Fibroblast of the conjunctiva (primary cell): Measurements from ENCODE around the gene DDX25.
A peak's percentile ranks its signal among the peaks of the same experiment; 100 is the strongest.
"Not testable (repeated sequence)": the region's sequence is repeated elsewhere in the genome, so short reads cannot be mapped to it uniquely, and the experiment has no call there.

ENCODE experiments used
- DNase-seq: peaks from one replicate; pipeline ENCODE4 v3.0.0-alpha.2; 2010; ENCODE audit warnings: low read depth

The DDX25 gene

DNA sequence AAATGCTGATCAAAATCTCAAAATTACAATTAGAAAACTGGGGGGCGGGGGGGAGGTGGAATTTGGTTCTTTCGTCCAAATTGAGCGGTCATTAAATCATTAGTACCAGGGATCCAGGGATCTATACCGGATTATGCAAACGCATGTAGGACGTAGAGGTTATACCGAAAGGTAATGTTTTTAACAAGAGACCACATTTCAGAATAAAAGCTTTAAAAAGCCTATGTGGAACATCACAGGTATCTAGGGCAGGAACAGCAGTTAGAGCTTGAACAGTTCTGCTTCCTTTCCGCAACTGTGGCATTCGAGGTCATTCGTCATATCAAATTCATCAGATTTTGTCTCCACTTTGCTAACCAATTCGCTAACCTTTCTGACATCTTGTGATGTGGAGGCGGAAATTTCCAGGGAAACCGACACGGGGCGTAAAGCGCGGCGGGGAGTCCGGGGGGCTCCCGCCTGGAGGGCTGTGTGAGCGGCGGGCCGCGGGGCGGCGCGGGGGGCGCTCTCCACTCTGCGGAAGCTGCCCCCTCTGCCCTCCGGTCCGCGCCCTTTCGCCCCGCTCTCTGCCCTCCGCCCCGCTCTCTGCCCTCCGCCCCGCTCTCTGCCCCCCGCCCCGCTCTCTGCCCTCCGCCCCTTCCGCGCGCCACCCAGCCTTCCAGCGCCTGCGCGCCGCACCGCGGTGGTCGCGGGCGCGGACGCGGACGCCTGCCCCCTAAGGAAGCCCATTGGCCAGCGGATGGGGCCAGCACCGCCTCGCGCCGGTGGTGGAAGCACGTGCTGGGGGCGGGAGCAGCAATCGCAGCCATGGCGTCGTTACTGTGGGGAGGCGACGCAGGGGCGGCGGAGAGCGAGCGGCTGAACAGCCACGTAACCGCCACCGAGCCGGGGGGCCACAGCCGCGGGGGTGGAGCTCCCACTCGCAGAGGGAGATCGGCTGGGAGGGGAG lies at the start of gene DDX25:
TSS of gene DDX25 (plus strand) at position 798 of the 949 bp plus-strand sequence. CDS start at position 808, 10 bp downstream.
- no peak for DNase-seq

GRCh38 chr11:125857670-125858069 lies 46.6 kb upstream of the DDX25 start:
- not testable (repeated sequence) for DNase-seq

DNA sequence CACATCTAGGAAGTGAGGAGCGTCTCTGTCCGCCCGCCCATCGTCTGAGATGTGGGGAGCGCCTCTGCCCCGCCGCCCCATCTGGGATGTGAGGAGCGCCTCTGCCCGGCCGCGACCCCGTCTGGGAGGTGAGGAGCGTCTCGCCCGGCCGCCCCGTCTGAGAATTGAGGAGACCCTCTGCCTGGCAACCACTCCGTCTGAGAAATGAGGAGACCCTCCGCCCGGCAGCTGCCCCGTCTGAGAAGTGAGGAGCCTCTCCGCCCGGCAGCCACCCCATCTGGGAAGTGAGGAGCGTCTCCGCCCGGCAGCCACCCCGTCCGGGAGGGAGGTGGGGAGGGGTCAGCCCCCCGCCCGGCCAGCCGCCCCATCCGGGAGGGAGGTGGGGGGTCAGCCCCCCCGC lies 41.5 kb upstream of the DDX25 start:
- not testable (repeated sequence) for DNase-seq

- DNase-seq = not testable (repeated sequence)
Observed at GRCh38 chr11:125865354-125865753, 39.0 kb upstream of the DDX25 start.

DNA sequence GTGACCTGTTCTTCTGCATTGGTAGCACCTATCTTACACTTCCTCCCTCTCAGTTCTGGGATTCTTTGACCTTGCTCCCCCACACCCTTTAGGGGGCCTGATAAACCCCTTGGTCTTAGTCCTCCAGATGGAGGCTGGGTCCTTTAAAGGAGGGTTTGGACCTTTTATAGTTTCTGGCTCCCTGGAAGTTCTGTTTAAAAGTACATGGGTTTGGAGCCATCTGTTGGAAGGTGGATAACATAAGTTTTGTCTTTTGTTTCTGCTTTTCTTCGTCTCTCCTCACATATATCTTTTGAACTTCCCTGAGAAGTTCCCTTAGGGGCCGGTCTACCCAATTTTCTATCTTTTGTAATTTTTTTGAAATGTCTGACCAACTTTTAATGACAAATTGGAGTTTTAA lies 34.8 kb upstream of the DDX25 start:
- no peak for DNase-seq

GRCh38 chr11:125871391-125872137 lies 32.7 kb upstream of the DDX25 start:
- peak; percentile 13 for DNase-seq

DNA sequence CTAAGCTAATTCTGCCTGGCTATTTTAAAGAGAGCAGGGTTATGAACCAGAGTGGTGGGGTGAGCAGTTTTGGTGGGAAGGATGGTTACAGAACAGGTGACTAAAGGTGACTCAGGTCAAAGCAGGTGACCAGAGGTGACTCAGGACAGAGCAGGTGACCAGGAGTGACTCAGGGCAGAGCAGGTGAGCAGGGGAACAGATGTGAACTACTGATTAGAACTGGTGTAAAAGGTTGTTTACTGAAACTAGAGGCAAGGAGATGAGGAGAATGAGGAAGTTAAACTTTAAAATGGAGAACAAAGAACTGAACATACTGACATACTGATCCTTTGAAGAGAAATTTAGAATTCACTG lies 32.2 kb upstream of the DDX25 start:
- DNase-seq = no peak

- no peak for DNase-seq
Observed at GRCh38 chr11:125873881-125874555, 30.3 kb upstream of the DDX25 start.

GRCh38 chr11:125874556-125875124 lies 29.7 kb upstream of the DDX25 start:
- DNase-seq = peak; percentile 46

- DNase-seq = no peak
Observed at GRCh38 chr11:125881291-125881690, 23.0 kb upstream of the DDX25 start.

- no peak for DNase-seq
Observed at GRCh38 chr11:125883375-125883774, 20.9 kb upstream of the DDX25 start.

DNA sequence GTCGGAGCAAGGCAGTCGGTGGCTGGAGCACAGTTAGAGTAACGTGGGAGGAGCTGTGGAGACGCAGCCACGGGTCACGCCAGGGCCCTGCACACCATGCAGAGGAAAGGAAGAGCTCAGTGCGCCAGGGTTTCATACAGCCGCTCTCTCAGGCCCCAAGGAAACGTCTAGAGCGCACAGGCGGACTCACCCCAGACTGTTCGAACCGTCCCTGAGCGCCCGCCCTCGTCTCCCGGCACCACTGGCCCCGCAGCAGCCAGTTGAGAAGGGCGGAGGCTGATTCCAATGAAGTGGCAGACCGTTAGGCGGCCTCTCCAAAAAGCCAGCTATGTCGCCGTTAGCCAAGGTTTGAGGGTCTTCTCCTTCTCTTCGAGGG lies 17.3 kb upstream of the DDX25 start:
- DNase-seq = peak; percentile 12

- DNase-seq = peak; percentile 94
Observed at GRCh38 chr11:125887373-125888324, 16.7 kb upstream of the DDX25 start, which contains the start of gene HYLS1. HYLS1 (plus strand) TSS chr11:125887668; CDS start chr11:125899369, 11,701 bp downstream.

GRCh38 chr11:125890447-125891100 lies 13.7 kb upstream of the DDX25 start:
- DNase-seq = no peak

DNA sequence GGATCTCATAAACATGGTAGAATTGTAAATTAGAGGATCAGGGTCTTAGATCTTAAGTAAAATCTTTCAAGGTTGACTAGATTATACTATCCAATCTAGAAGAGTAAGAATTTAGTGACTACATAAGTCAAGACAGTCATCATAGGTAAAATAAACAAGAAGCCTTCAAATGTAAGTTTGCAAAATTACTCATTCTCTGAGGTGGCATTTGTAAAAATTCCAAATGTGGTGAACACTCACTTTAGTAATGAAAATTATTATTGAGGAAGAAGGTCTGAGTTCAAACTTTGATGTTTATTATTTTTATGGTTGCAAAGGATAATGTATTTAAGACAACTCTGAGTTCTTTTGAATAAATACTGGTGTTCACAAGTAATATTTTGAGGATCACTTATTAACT lies 12.2 kb upstream of the DDX25 start:
- DNase-seq = no peak

GRCh38 chr11:125892994-125893393 lies 11.3 kb upstream of the DDX25 start:
- no peak for DNase-seq

- DNase-seq = no peak
Observed at GRCh38 chr11:125901872-125902271, 2.4 kb upstream of the DDX25 start.

DNA sequence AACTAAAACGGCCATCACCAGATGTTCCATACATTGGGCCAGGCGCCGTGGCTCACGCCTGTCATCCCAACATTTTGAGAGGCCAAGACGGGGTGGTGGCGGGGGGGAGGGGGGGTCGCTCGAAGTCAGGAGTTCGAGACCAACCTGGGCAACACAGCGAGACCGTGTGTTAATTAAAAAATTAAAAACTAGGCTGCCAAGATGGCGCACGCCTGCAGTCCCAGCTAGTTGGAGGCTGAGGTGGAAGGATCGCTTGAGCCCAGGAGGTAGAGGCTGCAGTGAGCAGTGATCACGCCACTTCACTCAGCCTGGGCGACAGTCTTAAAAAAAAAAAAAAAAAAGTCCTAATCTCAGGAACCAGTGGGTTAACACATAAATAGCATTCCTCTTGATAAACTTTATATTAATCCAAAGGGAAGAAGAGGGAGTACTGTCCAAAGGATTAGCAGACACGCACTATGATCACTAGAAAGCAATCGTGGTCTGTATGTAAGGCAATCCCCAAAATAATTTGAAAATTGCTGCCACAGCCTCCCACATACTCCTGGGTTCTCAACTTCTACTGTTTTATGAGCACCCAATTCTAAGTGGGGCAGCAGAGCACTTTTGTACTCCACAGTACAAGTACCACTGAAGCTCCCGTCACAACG lies 1.9 kb upstream of the DDX25 start:
- DNase-seq = no peak

- DNase-seq = peak; percentile 55
Observed at GRCh38 chr11:125902927-125903710, 1.2 kb upstream of the DDX25 start, which contains the start of gene PUS3. PUS3 (minus strand) TSS chr11:125903206; CDS start chr11:125896284, 6,922 bp downstream.
